HEK293T (cell line): ENCODE measurements around the gene DAPK1.

Experiments
- CTCF ChIA-PET: fragments of 350-600 bp; formaldehyde crosslinking; extraction: SDS; loops from one replicate; lab custom pipeline; 2021; ENCODE audit warnings: antibody characterized with exemption, inconsistent platforms; lab: Yijun Ruan, JAX
- POLR2A ChIA-PET: fragments of 350-600 bp; formaldehyde crosslinking; extraction: SDS; loops from one replicate; lab custom pipeline; 2020; ENCODE audit warnings: antibody characterized with exemption, inconsistent platforms; lab: Yijun Ruan, JAX
- DNase-seq: peaks from one replicate; pipeline ENCODE4 v3.0.0; 2012; ENCODE audit warnings: mixed read lengths; ENCODE audit errors: extremely low spot score
- ARNT ChIP-seq: fragments of 450-650 bp; IDR thresholded peaks from 2 replicates; pipeline ENCODE4 v1.6.1; 2017; ENCODE audit warnings: mild to moderate bottlenecking
- BHLHE40 ChIP-seq: fragments of 450-650 bp; IDR thresholded peaks from 2 replicates; pipeline ENCODE4 v1.6.1; 2016; ENCODE audit warnings: mild to moderate bottlenecking, moderate library complexity, borderline replicate concordance
- CTBP1 ChIP-seq: fragments of 450-650 bp; IDR thresholded peaks from 2 replicates; pipeline ENCODE4 v1.6.1; 2016; ENCODE audit warnings: borderline replicate concordance
- ELF4 ChIP-seq: fragments of 450-650 bp; IDR thresholded peaks from 2 replicates; pipeline ENCODE4 v1.6.1; 2017; ENCODE audit warnings: antibody characterized with exemption
- FOXA1 ChIP-seq: fragments of 450-650 bp; IDR thresholded peaks from 2 replicates; pipeline ENCODE4 v1.6.1; 2016; ENCODE audit warnings: mild to moderate bottlenecking
- FOXK2 ChIP-seq: fragments of 450-650 bp; IDR thresholded peaks from 2 replicates; pipeline ENCODE4 v1.6.1; 2016; ENCODE audit warnings: mild to moderate bottlenecking
- FOXM1 ChIP-seq: fragments of 450-650 bp; IDR thresholded peaks from 2 replicates; pipeline ENCODE4 v1.6.1; 2017; ENCODE audit warnings: mild to moderate bottlenecking, borderline replicate concordance
- HDGF ChIP-seq: fragments of 450-650 bp; IDR thresholded peaks from 2 replicates; pipeline ENCODE4 v1.6.1; 2017; ENCODE audit warnings: antibody characterized with exemption, borderline replicate concordance
- L3MBTL2 ChIP-seq: fragments of 450-650 bp; conservative IDR thresholded peaks from 2 replicates; pipeline ENCODE4 v1.6.1; 2016; ENCODE audit warnings: mild to moderate bottlenecking
- LEF1 ChIP-seq: fragments of 450-650 bp; IDR thresholded peaks from 2 replicates; pipeline ENCODE4 v1.6.1; 2017; ENCODE audit warnings: mild to moderate bottlenecking, borderline replicate concordance
- NFRKB ChIP-seq: fragments of 450-650 bp; IDR thresholded peaks from 2 replicates; pipeline ENCODE4 v1.6.1; 2016; ENCODE audit warnings: mild to moderate bottlenecking, moderate library complexity
- PKNOX1 ChIP-seq: fragments of 450-650 bp; IDR thresholded peaks from 2 replicates; pipeline ENCODE4 v1.6.1; 2016
- SP1 ChIP-seq: fragments of 450-650 bp; IDR thresholded peaks from 2 replicates; pipeline ENCODE4 v1.6.1; 2017
- SUZ12 ChIP-seq: fragments of 450-650 bp; IDR thresholded peaks from 2 replicates; pipeline ENCODE4 v1.6.1; 2016; ENCODE audit warnings: mild to moderate bottlenecking
- TARDBP ChIP-seq: fragments of 450-650 bp; IDR thresholded peaks from 2 replicates; pipeline ENCODE4 v1.6.1; 2016
- ZNF384 ChIP-seq: fragments of 450-650 bp; IDR thresholded peaks from 2 replicates; pipeline ENCODE4 v1.6.1; 2016

Gene DAPK1

GRCh38 chr9:87551772-87552217 lies 54.1 kb downstream of the DAPK1 start:
- no peak for DNase-seq
- ChIA-PET CTCF (no interaction called here), POLR2A (no interaction called here)
- no peak for TF ChIP-seq NFRKB
- TF ChIP-seq SP1, result no peak
- no peak for TF ChIP-seq FOXM1
- TF ChIP-seq BHLHE40, result no peak
- no peak for TF ChIP-seq HDGF
- no peak for TF ChIP-seq PKNOX1
- TF ChIP-seq LEF1, result no peak
- no peak for TF ChIP-seq FOXK2
- no peak for TF ChIP-seq ARNT
- TF ChIP-seq L3MBTL2, result no peak
- TF ChIP-seq ZNF384, result no peak
- TF ChIP-seq TARDBP, result no peak
- no peak for TF ChIP-seq SUZ12
- TF ChIP-seq ELF4, result no peak
- TF ChIP-seq FOXA1, result no peak
- no peak for TF ChIP-seq CTBP1

- POLR2A ChIA-PET, result no interaction called here
- TF ChIP-seq NFRKB (no peak), L3MBTL2 (no peak), ELF4 (no peak), ZNF384 (no peak), LEF1 (no peak), CTBP1 (no peak), SUZ12 (no peak), ARNT (no peak), HDGF (no peak), FOXM1 (no peak), SP1 (no peak)
- CTCF ChIA-PET, result no interaction called here
- no peak for DNase-seq
Observed at GRCh38 chr9:87554171-87554910, 56.7 kb downstream of the DAPK1 start.

- DNase-seq, result no peak
- POLR2A ChIA-PET, result no interaction called here
- TF ChIP-seq FOXM1, result no peak
- no peak for TF ChIP-seq HDGF
- CTCF ChIA-PET, result no interaction called here
Observed at GRCh38 chr9:87554976-87555375, 57.3 kb downstream of the DAPK1 start.

GRCh38 chr9:87556039-87556438 lies 58.4 kb downstream of the DAPK1 start:
- TF ChIP-seq LEF1, result no peak
- no peak for TF ChIP-seq L3MBTL2
- no peak for TF ChIP-seq PKNOX1
- TF ChIP-seq SUZ12, result no peak
- no peak for TF ChIP-seq FOXA1
- TF ChIP-seq CTBP1, result no peak
- no peak for TF ChIP-seq FOXM1
- TF ChIP-seq ARNT, result no peak
- no peak for TF ChIP-seq TARDBP
- no peak for TF ChIP-seq NFRKB
- TF ChIP-seq BHLHE40, result no peak
- no peak for TF ChIP-seq FOXK2
- no peak for TF ChIP-seq HDGF
- TF ChIP-seq ELF4, result no peak
- TF ChIP-seq ZNF384, result no peak
- CTCF ChIA-PET, result no interaction called here
- no peak for DNase-seq
- POLR2A ChIA-PET, result no interaction called here

- DNase-seq, result no peak
- CTCF ChIA-PET, result no interaction called here
- no peak for TF ChIP-seq PKNOX1
- no peak for TF ChIP-seq ELF4
- TF ChIP-seq FOXM1, result no peak
- no peak for TF ChIP-seq HDGF
- TF ChIP-seq L3MBTL2, result no peak
- no peak for TF ChIP-seq BHLHE40
- TF ChIP-seq ZNF384, result no peak
- TF ChIP-seq ARNT, result no peak
- TF ChIP-seq SP1, result no peak
- no peak for TF ChIP-seq SUZ12
- TF ChIP-seq NFRKB, result no peak
- TF ChIP-seq LEF1, result no peak
- TF ChIP-seq CTBP1, result no peak
- TF ChIP-seq FOXK2, result no peak
- POLR2A ChIA-PET, result no interaction called here
Observed at GRCh38 chr9:87556821-87557220, 59.2 kb downstream of the DAPK1 start.

- no peak for DNase-seq
- ChIA-PET POLR2A (no interaction called here), CTCF (no interaction called here)
- TF ChIP-seq FOXM1 (no peak), FOXA1 (no peak)
Observed at GRCh38 chr9:87557996-87558395, 60.3 kb downstream of the DAPK1 start.
